Urinary bladder (tissue), 4 donors: ENCODE measurements around the gene UBTD2. TPM values are rescaled to one million over a fixed set of nuclear protein-coding genes. Genes with fewer than 3 reads are reported as not detected.
A peak's percentile ranks its signal among the peaks of the same experiment; 100 is the strongest.

Source experiments
- DNase-seq: peaks from one replicate; pipeline ENCODE4 v3.0.0-alpha.2; 2015; ENCODE audit errors: extremely low spot score
- H3K27ac ChIP-seq: one replicate; pipeline ENCODE4 v1.5.1; 2013; ENCODE audit warnings: low read depth, mild to moderate bottlenecking, moderate library complexity
- H3K36me3 ChIP-seq: one replicate; pipeline ENCODE4 v1.6.1; 2013; ENCODE audit warnings: mild to moderate bottlenecking, moderate library complexity; ENCODE audit not compliant: insufficient read depth
- H3K4me1 ChIP-seq: one replicate; pipeline ENCODE4 v1.6.1; 2013; ENCODE audit warnings: mild to moderate bottlenecking, moderate library complexity; ENCODE audit not compliant: insufficient read depth
- H3K4me3 ChIP-seq: one replicate; pipeline ENCODE4 v1.5.1; 2013; ENCODE audit warnings: low read depth, low read length
- WGBS: extraction: QIAGEN DNeasy Blood & Tissue Kit; methylation state at CpG from one replicate; pipeline ENCODE4 v1.1.7; 2013; 5-methylcytosine and 5-hydroxymethylcytosine counted together
- polyA plus RNA-seq: library from polyadenylated mRNA; stranded (reverse); fragments of 200-250 nt; gene quantifications from one replicate; pipeline ENCODE4 v1.2.3, GENCODE V29; 2013
- total RNA-seq: library from RNA; depleted of rRNA; stranded (reverse); fragments of >200 nt; gene quantifications from one replicate; pipeline ENCODE4 v1.2.3, GENCODE V29; 2014
- donor health status: healthy with polysubstance abuse.
- donor health status: healthy.

Gene UBTD2
- total and polyA plus RNA-seq, 2 donors: 15.5 to 91.8 TPM

GRCh38 chr5:172252501-172252900 lies 31.1 kb downstream of the UBTD2 start:
- no peak overlapping the region for H3K27ac ChIP-seq
- no peak overlapping the region for H3K4me3 ChIP-seq
- no peaks in the 10 kb centered on the region for H3K4me1 ChIP-seq
- DNase-seq: no peak
- H3K36me3 ChIP-seq: peaks cover 3% of the 10 kb centered on the region
- 97% methylated on average over 2 of the region's 2 CpGs for WGBS

- Histone ChIP-seq H3K4me3 (no peak overlapping the region), H3K4me1 (no peaks in the 10 kb centered on the region), H3K36me3 (peaks cover 3% of the 10 kb centered on the region), H3K27ac (no peak overlapping the region)
- 94% methylated on average over 1 of the region's 1 CpG for WGBS
- DNase-seq: no peak
Observed at GRCh38 chr5:172251419-172251818, 32.1 kb downstream of the UBTD2 start.

GRCh38 chr5:172248637-172249036 lies 34.9 kb downstream of the UBTD2 start:
- H3K27ac ChIP-seq: no peak overlapping the region
- H3K36me3 ChIP-seq: no peaks in the 10 kb centered on the region
- WGBS: 91% methylated on average over 2 of the region's 2 CpGs
- H3K4me3 ChIP-seq: no peak overlapping the region
- DNase-seq: no peak
- no peaks in the 10 kb centered on the region for H3K4me1 ChIP-seq

- no peak overlapping the region for H3K4me3 ChIP-seq
- no peak for DNase-seq
- no peaks in the 10 kb centered on the region for H3K4me1 ChIP-seq
- no peak overlapping the region for H3K27ac ChIP-seq
- WGBS: 50% methylated on average over 1 of the region's 1 CpG
- no peaks in the 10 kb centered on the region for H3K36me3 ChIP-seq
Observed at GRCh38 chr5:172245703-172246125, 37.9 kb downstream of the UBTD2 start.

- 75% methylated on average over 2 of the region's 2 CpGs for WGBS
- no peak overlapping the region for H3K27ac ChIP-seq
- H3K4me3 ChIP-seq: no peak overlapping the region
- H3K36me3 ChIP-seq: no peaks in the 10 kb centered on the region
- no peaks in the 10 kb centered on the region for H3K4me1 ChIP-seq
- no peak for DNase-seq
Observed at GRCh38 chr5:172245046-172245445, 38.5 kb downstream of the UBTD2 start.

GRCh38 chr5:172243302-172243701 lies 40.3 kb downstream of the UBTD2 start:
- DNase-seq: no peak
- Histone ChIP-seq H3K4me1 (no peaks in the 10 kb centered on the region), H3K36me3 (no peaks in the 10 kb centered on the region), H3K4me3 (no peak overlapping the region), H3K27ac (no peak overlapping the region)
- WGBS: 98% methylated on average over 3 of the region's 3 CpGs

GRCh38 chr5:172238334-172238733 lies 45.2 kb downstream of the UBTD2 start:
- Histone ChIP-seq H3K4me1 (no peaks in the 10 kb centered on the region), H3K36me3 (no peaks in the 10 kb centered on the region), H3K4me3 (no peak overlapping the region), H3K27ac (no peak overlapping the region)
- DNase-seq: no peak
- WGBS: 42% methylated on average over 1 of the region's 1 CpG

GRCh38 chr5:172235827-172236736 lies 47.5 kb downstream of the UBTD2 start:
- WGBS: 82% methylated on average over 3 of the region's 3 CpGs
- DNase-seq: no peak
- Histone ChIP-seq H3K36me3 (no peaks in the 10 kb centered on the region), H3K4me3 (no peak overlapping the region), H3K4me1 (no peaks in the 10 kb centered on the region), H3K27ac (no peak overlapping the region)

GRCh38 chr5:172235132-172235780 lies 48.3 kb downstream of the UBTD2 start:
- no peak for DNase-seq
- Histone ChIP-seq H3K27ac (peak overlapping the region; percentile 5), H3K4me1 (no peaks in the 10 kb centered on the region), H3K36me3 (no peaks in the 10 kb centered on the region), H3K4me3 (no peak overlapping the region)
- WGBS: 37% methylated on average over 4 of the region's 4 CpGs

GRCh38 chr5:172234031-172234430 lies 49.5 kb downstream of the UBTD2 start:
- DNase-seq: no peak
- 95% methylated on average over 4 of the region's 4 CpGs for WGBS
- no peak overlapping the region for H3K4me3 ChIP-seq
- no peaks in the 10 kb centered on the region for H3K36me3 ChIP-seq
- H3K4me1 ChIP-seq: no peaks in the 10 kb centered on the region
- H3K27ac ChIP-seq: no peak overlapping the region

- Histone ChIP-seq H3K4me3 (no peak overlapping the region), H3K36me3 (no peaks in the 10 kb centered on the region), H3K27ac (no peak overlapping the region), H3K4me1 (no peaks in the 10 kb centered on the region)
- WGBS: 91% methylated on average over 1 of the region's 1 CpG
- no peak for DNase-seq
Observed at GRCh38 chr5:172229904-172230303, 53.7 kb downstream of the UBTD2 start.

- no peaks in the 10 kb centered on the region for H3K36me3 ChIP-seq
- 93% methylated on average over 1 of the region's 1 CpG for WGBS
- no peak for DNase-seq
- H3K27ac ChIP-seq: no peak overlapping the region
- H3K4me1 ChIP-seq: no peaks in the 10 kb centered on the region
- no peak overlapping the region for H3K4me3 ChIP-seq
Observed at GRCh38 chr5:172224996-172225395, 58.6 kb downstream of the UBTD2 start.

GRCh38 chr5:172223901-172224873 lies 59.4 kb downstream of the UBTD2 start:
- H3K27ac ChIP-seq: no peak overlapping the region
- H3K36me3 ChIP-seq: no peaks in the 10 kb centered on the region
- 87% methylated on average over 10 of the region's 10 CpGs for WGBS
- no peaks in the 10 kb centered on the region for H3K4me1 ChIP-seq
- H3K4me3 ChIP-seq: no peak overlapping the region
- no peak for DNase-seq
